ENCODE data around the gene TMEM179B. TPM values are rescaled to one million over a fixed set of nuclear protein-coding genes. Genes with fewer than 3 reads are reported as not detected.
"Not testable (repeated sequence)": the region's sequence is repeated elsewhere in the genome, so short reads cannot be mapped to it uniquely, and the experiment has no call there.

Gene TMEM179B
- polyA plus RNA-seq, 3 donors, result 66.4 to 71.6 (median 67.9) TPM

GRCh38 chr11:62788991-62789390, 1.8 kb downstream of the TMEM179B start:
- DNase-seq (ENCODE audit: low read depth in 3 of 3, low spot score in 2 of 3), result no peak

GRCh38 chr11:62789576-62789975, 2.4 kb downstream of the TMEM179B start:
- no peak for DNase-seq (ENCODE audit: low read depth in 3 of 3, low spot score in 2 of 3)

DNA sequence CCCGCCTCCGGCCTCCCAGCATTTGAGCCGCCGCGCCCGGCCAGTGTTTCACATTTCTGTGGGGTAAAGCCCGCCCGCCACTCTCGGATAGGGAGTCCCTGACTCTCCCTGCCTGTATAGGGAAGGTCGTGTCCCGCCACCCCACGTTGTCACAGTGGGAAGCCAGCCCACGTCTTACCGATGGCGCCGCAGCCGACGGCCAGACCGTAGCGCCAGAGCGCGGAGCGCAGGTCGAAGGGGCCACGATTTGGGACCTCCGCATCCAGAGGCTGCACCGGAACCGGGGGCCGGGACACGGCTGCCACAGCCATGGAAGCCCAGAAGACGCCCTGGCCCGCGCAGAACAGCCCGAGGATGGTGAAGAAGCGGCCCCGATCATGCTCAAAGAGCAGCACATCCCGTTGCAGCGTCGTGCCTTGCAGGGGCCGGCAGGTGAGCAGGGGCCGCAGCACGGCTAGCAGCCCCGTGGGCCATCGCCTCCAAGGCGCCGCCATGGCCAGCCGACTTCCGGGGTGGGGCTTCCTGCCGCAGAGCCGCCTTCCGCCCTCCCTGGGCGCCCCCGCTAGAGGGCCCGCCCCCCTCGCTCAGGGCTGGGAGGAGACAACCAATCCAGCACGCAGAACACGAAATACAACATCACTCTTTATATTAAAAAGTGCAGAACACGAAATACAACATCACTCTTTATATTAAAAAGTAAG, 4.4 kb downstream of the TMEM179B start, which contains the start of gene TMEM223:
Gene TMEM223 (minus strand): TSS at position 506 of the 701 bp plus-strand sequence. CDS start 12 bp downstream, at position 494.
- DNase-seq (ENCODE audit: low read depth in 3 of 3, low spot score in 2 of 3), result peak in 2 of 3 donors; percentile 43 to 75

- DNase-seq (ENCODE audit: low read depth in 3 of 3, low spot score in 2 of 3), result no peak
Observed at GRCh38 chr11:62792202-62792575, 5.0 kb downstream of the TMEM179B start.

GRCh38 chr11:62794201-62794775, 7.1 kb downstream of the TMEM179B start:
- no peak for DNase-seq (ENCODE audit: low read depth in 3 of 3, low spot score in 2 of 3)

DNA sequence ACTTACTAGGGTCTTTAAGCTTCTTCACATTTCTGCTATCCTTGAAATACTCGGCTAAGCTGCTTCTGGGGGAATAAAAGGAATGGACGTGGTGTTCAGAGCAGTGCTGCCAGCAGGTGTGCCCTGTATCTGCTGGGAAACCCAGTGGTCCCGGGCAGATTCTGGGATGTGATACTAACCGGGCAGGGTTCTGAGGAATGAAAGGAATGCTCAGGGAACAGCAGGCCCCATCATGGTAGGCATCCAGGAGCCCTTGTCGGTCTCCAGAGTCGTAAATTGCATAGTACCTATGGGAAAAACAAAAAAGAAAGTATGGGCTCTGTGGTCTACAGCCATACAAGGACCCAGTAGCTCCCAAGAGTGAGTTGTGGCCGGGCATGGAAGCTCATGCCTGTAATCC, 9.1 kb downstream of the TMEM179B start:
- no peak for DNase-seq (ENCODE audit: low read depth in 3 of 3, low spot score in 2 of 3)

GRCh38 chr11:62799486-62799885, 12.3 kb downstream of the TMEM179B start:
- DNase-seq (ENCODE audit: low read depth in 3 of 3, low spot score in 2 of 3), result no peak

DNA sequence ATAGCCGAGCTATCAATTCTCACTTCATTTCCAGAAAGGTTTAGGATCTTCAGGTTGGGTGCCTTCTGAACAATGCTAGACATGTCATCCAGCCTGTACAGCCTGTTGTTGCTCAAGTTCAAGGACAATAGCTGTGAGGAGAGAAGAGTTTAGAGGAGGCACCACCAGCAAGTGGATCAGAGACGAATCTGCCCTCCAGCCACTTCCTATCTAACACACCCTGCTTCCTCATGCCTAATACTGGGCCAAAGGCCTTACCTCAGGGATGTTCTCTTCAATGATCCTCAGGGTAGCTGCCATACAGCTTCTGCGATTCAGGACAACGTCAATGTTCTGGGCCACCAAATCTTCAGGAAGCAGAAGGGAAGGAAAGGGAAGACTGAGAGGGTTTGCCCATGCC, 13.9 kb downstream of the TMEM179B start:
- DNase-seq (ENCODE audit: low read depth in 3 of 3, low spot score in 2 of 3), result no peak

DNA sequence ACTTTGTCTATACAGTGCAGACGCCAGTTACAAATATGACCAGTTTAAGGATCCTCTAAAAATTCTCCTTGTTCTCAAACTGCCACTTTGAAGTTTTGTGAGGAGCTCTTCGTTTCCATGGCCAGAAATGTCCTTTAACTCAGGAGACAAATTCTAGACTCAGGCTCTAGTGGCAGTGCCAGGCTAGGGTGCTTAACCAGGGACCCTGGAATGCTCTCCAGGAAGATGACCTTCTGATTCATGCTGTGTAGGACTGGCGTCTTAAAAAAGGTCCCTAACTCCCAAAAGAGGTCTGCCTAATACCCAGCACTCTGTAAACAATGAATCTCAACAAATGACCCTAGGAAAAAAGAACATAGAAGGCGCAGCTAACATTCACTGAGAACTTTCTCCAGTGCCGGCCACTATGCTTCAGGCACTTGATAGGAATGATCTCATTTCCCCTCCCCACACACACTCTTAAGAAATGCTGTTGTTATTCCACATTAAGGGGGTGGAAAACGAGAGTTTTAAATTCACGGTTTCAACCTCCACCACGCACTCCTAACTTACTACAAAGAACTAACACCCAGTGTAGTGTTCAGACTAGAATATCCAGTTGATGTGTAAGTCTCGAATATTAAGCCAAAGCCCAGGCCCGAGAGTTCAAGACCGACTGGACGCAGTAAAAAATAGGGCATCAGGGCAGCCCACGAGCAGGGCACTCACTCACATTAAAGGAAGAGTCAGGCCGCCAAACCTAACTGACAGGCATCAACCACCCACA, 17.3 kb downstream of the TMEM179B start:
- peak in 1 of 3 donors; percentile 40 for DNase-seq (ENCODE audit: low read depth in 3 of 3, low spot score in 2 of 3)

- peak; percentile 87 to 93 (median 89) for DNase-seq (ENCODE audit: low read depth in 3 of 3, low spot score in 2 of 3)
Observed at GRCh38 chr11:62805076-62805892, 18.1 kb downstream of the TMEM179B start, which contains the start of gene NXF1. NXF1 (minus strand) TSS chr11:62805440; CDS start chr11:62805356, 84 bp downstream.

DNA sequence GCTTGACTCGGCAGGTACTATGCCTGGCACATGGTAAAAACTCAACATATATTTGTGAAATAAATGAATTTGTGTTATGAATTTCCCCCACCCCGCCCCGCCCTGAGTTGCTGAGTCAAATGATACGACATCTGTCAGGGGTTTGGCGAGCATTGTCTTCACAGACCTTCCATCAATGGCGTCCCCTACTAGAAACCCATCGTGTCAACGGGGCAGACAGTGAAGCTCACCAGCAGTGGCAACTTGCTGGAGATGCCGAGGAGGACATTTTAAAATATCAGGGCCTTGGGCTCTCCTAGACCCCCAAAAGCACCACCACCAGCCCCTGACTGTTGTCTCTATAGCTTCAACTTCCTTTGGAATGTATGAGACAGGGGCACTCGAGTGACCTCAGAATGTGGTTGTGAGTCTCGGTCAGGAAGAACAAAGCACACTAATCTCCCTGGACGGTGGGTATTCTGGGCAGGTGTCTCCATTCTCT, 18.8 kb downstream of the TMEM179B start:
- DNase-seq (ENCODE audit: low read depth in 3 of 3, low spot score in 2 of 3), result no peak

DNA sequence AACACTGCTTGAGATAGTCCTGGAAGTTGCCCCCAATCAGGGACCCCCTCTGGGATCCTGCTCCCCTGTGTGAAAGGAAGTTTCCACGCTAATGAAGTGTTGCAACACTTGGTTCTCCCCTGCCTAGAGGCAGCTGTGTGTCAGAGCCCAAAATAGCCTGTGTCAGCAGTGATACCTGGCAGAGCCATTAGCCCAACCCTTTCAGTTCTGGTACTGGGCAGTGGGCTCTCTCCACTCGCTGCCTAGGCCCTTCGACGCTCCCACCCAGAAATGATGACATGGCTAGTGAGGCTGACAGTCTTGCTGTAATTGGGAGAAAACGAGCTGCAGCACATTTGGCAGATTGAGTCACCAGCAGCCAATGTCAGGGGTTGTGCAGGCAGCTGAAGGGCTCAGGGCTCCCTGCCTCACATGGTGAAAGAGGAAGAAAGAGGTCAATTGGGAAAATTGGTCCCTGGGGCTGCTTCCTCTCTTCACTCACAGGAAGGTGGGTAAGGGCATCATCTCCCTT, 19.5 kb downstream of the TMEM179B start:
- no peak for DNase-seq (ENCODE audit: low read depth in 3 of 3, low spot score in 2 of 3)

DNA sequence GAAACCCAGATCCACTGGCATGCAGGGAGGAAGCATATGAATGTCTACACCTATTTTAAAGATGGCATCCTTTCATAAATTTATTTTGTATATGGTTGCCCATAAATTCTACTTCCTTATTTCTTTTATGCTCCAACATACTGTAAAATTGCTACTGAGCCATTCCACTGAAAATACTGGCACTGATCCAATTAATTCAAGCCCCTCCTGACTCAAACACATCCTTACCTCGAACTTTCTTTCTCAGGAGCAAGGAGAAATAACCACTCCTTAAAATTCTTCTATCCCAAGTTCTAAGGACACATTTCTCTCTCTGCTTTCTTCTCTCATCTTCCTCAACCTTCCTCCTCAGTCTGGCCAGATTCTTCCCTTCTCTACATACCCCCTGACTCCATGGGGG, 23.5 kb downstream of the TMEM179B start:
- no peak for DNase-seq (ENCODE audit: low read depth in 3 of 3, low spot score in 2 of 3)

- DNase-seq (ENCODE audit: low read depth in 3 of 3, low spot score in 2 of 3), result no peak
Observed at GRCh38 chr11:62811659-62812058, 24.5 kb downstream of the TMEM179B start.

DNA sequence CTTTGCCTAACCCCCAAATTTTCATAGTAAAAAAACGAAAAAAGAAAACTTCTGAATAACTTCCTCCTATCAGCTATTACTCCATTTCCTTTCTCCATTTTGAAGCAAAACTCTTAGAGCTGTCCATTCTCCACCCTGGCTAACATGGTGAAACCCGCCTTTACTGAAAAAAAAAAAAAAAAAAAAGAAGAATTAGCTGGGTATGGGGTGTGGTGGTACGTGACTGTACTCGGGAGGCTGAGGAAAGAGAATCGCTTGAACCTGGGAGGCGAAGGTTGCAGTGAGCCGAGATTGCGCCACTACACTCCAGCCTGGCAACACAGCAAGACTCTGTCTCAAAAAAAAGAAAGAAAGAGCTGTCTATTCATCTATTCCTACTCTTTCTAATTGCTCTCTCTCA, 29.4 kb downstream of the TMEM179B start:
- no peak for DNase-seq (ENCODE audit: low read depth in 3 of 3, low spot score in 2 of 3)

DNA sequence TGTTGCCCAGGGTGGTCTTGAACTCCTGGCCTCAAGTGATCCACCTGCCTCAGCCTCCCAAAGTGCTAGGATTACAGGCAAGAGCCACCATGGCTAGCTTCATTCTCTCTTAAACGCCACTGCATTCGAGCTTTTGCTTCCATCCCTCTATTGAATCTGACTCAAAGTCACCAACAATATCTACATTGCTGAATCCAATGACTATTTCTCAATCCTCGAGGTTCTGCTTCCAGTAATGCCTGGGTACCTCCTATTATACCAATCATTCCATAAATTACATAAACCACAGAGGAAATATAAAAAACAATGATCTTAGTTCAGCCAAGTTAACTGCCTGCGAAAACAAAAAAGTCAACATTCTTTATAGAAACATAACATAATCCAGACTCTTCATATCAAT, 29.9 kb downstream of the TMEM179B start:
- DNase-seq (ENCODE audit: low read depth in 3 of 3, low spot score in 2 of 3), result no peak

DNA sequence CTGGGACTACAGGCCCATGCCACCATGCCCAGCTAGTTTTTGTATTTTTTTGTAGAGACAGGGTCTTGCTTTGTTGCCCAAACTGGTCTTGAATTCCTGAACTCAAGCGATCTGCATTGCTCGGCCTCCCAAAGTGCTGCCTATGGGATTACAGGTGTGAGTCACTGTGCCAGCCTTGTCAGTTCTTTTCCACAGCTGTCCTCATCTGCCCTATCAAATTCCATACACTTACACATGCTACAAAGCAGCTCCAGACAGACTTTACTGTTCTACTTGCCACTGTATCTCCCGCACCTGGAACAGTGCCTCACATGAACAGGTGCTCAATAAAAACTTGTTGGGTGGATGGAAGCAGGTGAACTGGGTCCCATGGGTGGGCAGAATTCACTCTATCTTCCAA, 36.5 kb downstream of the TMEM179B start:
- DNase-seq (ENCODE audit: low read depth in 3 of 3, low spot score in 2 of 3), result no peak

DNA sequence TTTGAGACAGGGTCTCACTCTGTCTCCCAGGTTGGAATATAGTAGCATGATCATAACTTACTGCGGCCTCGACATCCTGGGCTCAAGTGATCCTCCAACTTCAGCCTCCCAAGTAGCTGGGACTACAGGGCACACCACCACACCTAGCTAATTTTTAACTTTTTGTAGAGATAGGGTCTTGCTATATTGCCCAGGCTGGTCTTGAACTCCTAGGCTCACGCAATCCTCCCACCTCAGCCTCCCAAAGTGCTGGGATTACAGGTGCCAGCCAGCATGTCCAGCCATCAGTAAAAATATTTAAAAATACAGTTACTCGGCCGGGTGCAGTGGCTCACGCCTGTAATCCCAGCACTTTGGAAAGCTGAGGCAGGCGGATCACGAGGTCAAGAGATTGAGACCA, 40.9 kb downstream of the TMEM179B start:
- not testable (repeated sequence) for DNase-seq (ENCODE audit: low read depth in 3 of 3, low spot score in 2 of 3)

DNA sequence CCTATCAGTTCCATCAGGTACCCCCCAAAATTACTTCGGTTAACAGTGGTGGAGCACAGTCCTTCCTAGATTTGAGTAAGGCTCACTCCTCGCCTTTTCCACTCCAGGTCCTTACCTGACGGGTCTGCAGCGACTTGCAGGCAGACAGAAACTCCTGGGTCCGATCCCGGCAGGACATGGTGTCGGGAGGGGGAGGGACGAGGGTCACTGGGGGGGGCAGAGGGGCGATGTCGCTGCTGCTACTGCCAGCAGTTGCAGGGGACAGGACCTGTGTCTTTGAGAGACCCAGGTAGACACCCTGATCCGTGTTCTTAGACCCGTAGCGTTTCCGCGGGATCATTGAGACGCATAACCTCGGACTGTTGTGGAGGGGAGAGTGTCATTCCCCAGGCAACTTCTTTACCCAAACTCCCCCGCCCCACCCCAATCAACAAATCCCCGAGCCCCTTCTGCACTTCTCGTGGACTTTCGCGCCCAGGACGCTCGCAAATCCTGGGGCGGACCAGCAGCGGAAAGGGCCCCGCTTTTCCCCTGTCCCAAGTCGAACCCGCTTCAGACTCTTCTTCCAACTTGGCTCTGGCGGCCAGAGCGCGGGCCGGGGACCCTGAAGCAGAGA, 43.8 kb downstream of the TMEM179B start:
- no peak for DNase-seq (ENCODE audit: low read depth in 3 of 3, low spot score in 2 of 3)

Measured in right renal cortex interstitium (tissue), 3 donors.